GM12878 (cell line): ENCODE data around the gene HTN3. TPM values are rescaled to one million over a fixed set of nuclear protein-coding genes. Genes with fewer than 3 reads are reported as not detected.

Experiments used
- ATAC-seq: fragments of 200-7000 bp; cut with Tn5 transposase; 3 replicates; pipeline ENCODE4 v1.9.1; 2020; ENCODE audit warnings: mild to moderate bottlenecking, moderate library complexity
- BruUV-seq: library from RNA; stranded (reverse); fragments of 400-500 nt; replicated peaks from 2 replicates; lab custom pipeline; 2021; lab: Mats Ljungman, UMichigan
- CTCF ChIA-PET: fragments of 300-600 bp; sonication (Branson Sonifier 250); formaldehyde crosslinking; extraction: SDS; loops from one replicate; lab custom pipeline; 2021; ENCODE audit warnings: inconsistent platforms; lab: Yijun Ruan, JAX
- POLR2A ChIA-PET: fragments of 350-600 bp; formaldehyde crosslinking; extraction: SDS; loops from one replicate; lab custom pipeline; 2021; ENCODE audit warnings: inconsistent platforms; lab: Charles Lee
- RAD21 ChIA-PET: fragments of 300-600 bp; sonication (Branson Sonifier 250); formaldehyde crosslinking; loops from one replicate; lab custom pipeline; 2023; ENCODE audit warnings: antibody characterized with exemption; ENCODE audit not compliant: unreplicated experiment; lab: Charles Lee
- SMC1A ChIA-PET: fragments of 300-600 bp; sonication (Branson Sonifier 250); formaldehyde crosslinking; loops from one replicate; lab custom pipeline; 2023; ENCODE audit not compliant: unreplicated experiment, uncharacterized antibody; lab: Charles Lee
- DNase-seq: peaks from one replicate; pipeline ENCODE4 v3.0.0-alpha.2; 2011; ENCODE audit warnings: low read depth, low spot score
- FAIRE-seq: peaks from 3 replicates; lab custom pipeline; 2011; peaks lifted over from hg19 to GRCh38; lab: Jason Lieb, UNC
- H2AFZ ChIP-seq: 2 replicates; pipeline ENCODE4 v1.6.0; 2011; ENCODE audit warnings: low read depth, low read length, control low read depth; ENCODE audit not compliant: control insufficient read depth
- H3K27ac ChIP-seq: 2 replicates; pipeline ENCODE4 v1.5.1; 2011; ENCODE audit warnings: control low read depth; ENCODE audit not compliant: control insufficient read depth, insufficient read depth
- H3K27me3 ChIP-seq, 2 experiments: replicated peaks in 1 of 2; 2 replicates each; pipeline versions ENCODE4 v1.6.0 to v1.6.1; 2011; ENCODE audit warnings: low read length in 1 of 2; ENCODE audit not compliant: control insufficient read depth in 2 of 2, insufficient read depth in 2 of 2
- H3K36me3 ChIP-seq, 2 experiments: 2 replicates each; pipeline ENCODE4 v1.5.1; 2011; ENCODE audit warnings: low read length in 1 of 2; ENCODE audit not compliant: control insufficient read depth in 2 of 2, insufficient read depth in 2 of 2
- H3K4me1 ChIP-seq: 2 replicates; pipeline ENCODE4 v1.6.1; 2011; ENCODE audit warnings: mild to moderate bottlenecking, low read length, moderate library complexity, mixed read lengths; ENCODE audit not compliant: control insufficient read depth, insufficient read depth
- H3K4me2 ChIP-seq: 2 replicates; pipeline ENCODE4 v1.6.0; 2011; ENCODE audit warnings: control low read depth; ENCODE audit not compliant: control insufficient read depth, insufficient read depth
- H3K4me3 ChIP-seq: fragments of 200-600 bp; sonication (generic); 2 replicates; pipeline ENCODE4 v1.5.1; 2016
- H3K79me2 ChIP-seq: 2 replicates; pipeline ENCODE4 v1.6.0; 2011; ENCODE audit warnings: low read length; ENCODE audit not compliant: control insufficient read depth, insufficient read depth
- H3K9ac ChIP-seq: 2 replicates; pipeline ENCODE4 v1.8.0; 2011; ENCODE audit warnings: low read length, control low read depth, mixed read lengths; ENCODE audit not compliant: control insufficient read depth, insufficient read depth
- H3K9me3 ChIP-seq: replicated peaks from 3 replicates; pipeline ENCODE4 v1.5.1; 2011; ENCODE audit warnings: mild to moderate bottlenecking, low read length; ENCODE audit not compliant: control insufficient read depth, insufficient read depth
- H4K20me1 ChIP-seq: 2 replicates; pipeline ENCODE4 v1.6.0; 2011; ENCODE audit not compliant: control insufficient read depth, insufficient read depth
- BACH1 ChIP-seq: fragments of 450-650 bp; IDR thresholded peaks from 2 replicates; pipeline ENCODE4 v1.6.1; 2017; ENCODE audit warnings: mild to moderate bottlenecking, borderline replicate concordance
- HSF1 ChIP-seq: fragments of 150-350 bp; IDR thresholded peaks from 2 replicates; pipeline ENCODE4 v1.6.1; 2014; ENCODE audit warnings: mild to moderate bottlenecking, low read depth, low read length
- IRF4 ChIP-seq: IDR thresholded peaks from 2 replicates; pipeline ENCODE4 v1.6.1; 2011; ENCODE audit warnings: low read depth, low read length
- IRF5 ChIP-seq: fragments of 450-650 bp; IDR thresholded peaks from 2 replicates; pipeline ENCODE4 v1.6.1; 2017; ENCODE audit warnings: borderline replicate concordance
- KAT2A ChIP-seq: conservative IDR thresholded peaks from 2 replicates; pipeline ENCODE4 v1.6.1; 2011; ENCODE audit warnings: low read depth, low read length; ENCODE audit not compliant: control insufficient read depth
- MEF2B ChIP-seq: fragments of 450-650 bp; IDR thresholded peaks from 2 replicates; pipeline ENCODE4 v1.6.1; 2018; ENCODE audit warnings: mild to moderate bottlenecking, moderate library complexity; ENCODE audit not compliant: partially characterized antibody, poor library complexity, severe bottlenecking
- NR2F1 ChIP-seq: fragments of 450-650 bp; conservative IDR thresholded peaks from 2 replicates; pipeline ENCODE4 v1.6.1; 2017; ENCODE audit warnings: mild to moderate bottlenecking
- PKNOX1 ChIP-seq: fragments of 450-650 bp; IDR thresholded peaks from 2 replicates; pipeline ENCODE4 v1.6.1; 2016; ENCODE audit warnings: mild to moderate bottlenecking
- RELA ChIP-seq: fragments of 450-650 bp; IDR thresholded peaks from 2 replicates; pipeline ENCODE4 v1.8.0; 2014; ENCODE audit warnings: borderline replicate concordance; ENCODE audit not compliant: partially characterized antibody
- STAT1 ChIP-seq: fragments of 450-650 bp; conservative IDR thresholded peaks from 2 replicates; pipeline ENCODE4 v1.6.1; 2014; ENCODE audit warnings: antibody characterized with exemption, mild to moderate bottlenecking
- SUZ12 ChIP-seq: fragments of 200-600 bp; sonication (generic); IDR thresholded peaks from one replicate; pipeline ENCODE4 v1.6.1; 2018; ENCODE audit warnings: antibody characterized with exemption, mild to moderate bottlenecking; ENCODE audit not compliant: unreplicated experiment
- TAF1 ChIP-seq: IDR thresholded peaks from 2 replicates; pipeline ENCODE4 v1.6.1; 2011; ENCODE audit warnings: mild to moderate bottlenecking, low read depth, low read length, borderline replicate concordance
- USF1 ChIP-seq: IDR thresholded peaks from 2 replicates; pipeline ENCODE4 v1.6.1; 2011; ENCODE audit warnings: borderline replicate concordance, low read depth, mild to moderate bottlenecking, moderate library complexity, mixed read lengths, low read length; ENCODE audit not compliant: insufficient read depth; ENCODE audit errors: extremely low read length
- WRNIP1 ChIP-seq: IDR thresholded peaks from 2 replicates; pipeline ENCODE4 v1.6.1; 2011; ENCODE audit warnings: low read depth, low read length, improper control_type of control experiment, borderline replicate concordance
- ZNF207 ChIP-seq: fragments of 450-650 bp; IDR thresholded peaks from 2 replicates; pipeline ENCODE4 v1.6.1; 2014; ENCODE audit warnings: antibody characterized with exemption, mild to moderate bottlenecking, borderline replicate concordance
- in situ Hi-C: fragments of 300-500 bp; cut with MboI; formaldehyde crosslinking; loops from 9 replicates; pipeline ENCODE4 v1.14.3; 2018; ENCODE audit warnings: mixed read lengths
- intact Hi-C: fragments of 100-400 bp; cut with micrococcal nuclease; formaldehyde crosslinking; loops from one replicate; pipeline ENCODE4 v1.14.2; 2022; ENCODE audit not compliant: unreplicated experiment
- polyA plus RNA-seq, 11 experiments: library from polyadenylated mRNA; depleted of rRNA in 4 of 11; unstranded in 6 of 11; stranded (reverse) in 5 of 11; fragments of >200 nt; fragmentation: Nextera tagmentation in 4 of 11; fragmentation: Illumina TruSeq in 1 of 11; extraction: Ambion mirVana in 4 of 11; extraction: Trizol in 1 of 11; gene quantifications; 1 replicate in 1 of 11; 2 replicates in 10 of 11; pipeline versions ENCODE4 v1.2.1 to v1.2.3, GENCODE V29; 2011 to 2016; ENCODE audit warnings: inconsistent platforms in 2 of 11, missing spikeins in 2 of 11, low read depth in 1 of 11
- total RNA-seq, 4 experiments: library from RNA; depleted of rRNA in 3 of 4; stranded (reverse); fragments of >200 nt in 3 of 4; fragmentation: Illumina TruSeq in 1 of 4; extraction: Trizol in 1 of 4; gene quantifications; 2 replicates each; pipeline versions ENCODE4 v1.2.1 to v1.2.3, GENCODE V29; 2013 to 2021

Gene HTN3
- total and polyA plus RNA-seq, 10 of the 15 experiments (the other 5 are each of a cell fraction or from before 2014, with no cell fraction given), result not detected

GRCh38 chr4:70002507-70002906, 25.8 kb upstream of the HTN3 start:
- POLR2A ChIA-PET, result no interaction called here
- Histone ChIP-seq H3K27ac (no peak overlapping the region), H2AFZ (no peak overlapping the region), H3K27me3 (no peaks in the 10 kb centered on the region), H3K9ac (no peak overlapping the region), H3K4me2 (no peak overlapping the region), H3K4me3 (no peak overlapping the region), H3K79me2 (no peaks in the 10 kb centered on the region), H3K36me3 (no peaks in the 10 kb centered on the region), H3K4me1 (no peaks in the 10 kb centered on the region), H4K20me1 (no peaks in the 10 kb centered on the region), H3K9me3 (no peaks in the 10 kb centered on the region)
- CTCF ChIA-PET, result interaction anchor here (1.7 kb wide), 1 partner anchor 10 kb away, joined by 3 read pairs; no protein-coding TSS in a partner anchor
- intact Hi-C loops, result no loop called here
- in situ Hi-C loops, result no loop called here
- TF ChIP-seq IRF4 (no peak), SUZ12 (no peak), HSF1 (no peak), MEF2B (no peak), TAF1 (no peak), USF1 (no peak), RELA (no peak), PKNOX1 (no peak), ZNF207 (no peak), BACH1 (no peak), IRF5 (no peak), NR2F1 (no peak), STAT1 (no peak), KAT2A (no peak), WRNIP1 (no peak)
- RAD21 ChIA-PET, result no interaction called here
- DNase-seq, result no peak
- FAIRE-seq, result no peak
- BruUV-seq, result no TSS peak
- SMC1A ChIA-PET, result no interaction called here
- no peak for ATAC-seq
